ENCODE results near the gene PPIL6.

PPIL6 gene

DNA sequence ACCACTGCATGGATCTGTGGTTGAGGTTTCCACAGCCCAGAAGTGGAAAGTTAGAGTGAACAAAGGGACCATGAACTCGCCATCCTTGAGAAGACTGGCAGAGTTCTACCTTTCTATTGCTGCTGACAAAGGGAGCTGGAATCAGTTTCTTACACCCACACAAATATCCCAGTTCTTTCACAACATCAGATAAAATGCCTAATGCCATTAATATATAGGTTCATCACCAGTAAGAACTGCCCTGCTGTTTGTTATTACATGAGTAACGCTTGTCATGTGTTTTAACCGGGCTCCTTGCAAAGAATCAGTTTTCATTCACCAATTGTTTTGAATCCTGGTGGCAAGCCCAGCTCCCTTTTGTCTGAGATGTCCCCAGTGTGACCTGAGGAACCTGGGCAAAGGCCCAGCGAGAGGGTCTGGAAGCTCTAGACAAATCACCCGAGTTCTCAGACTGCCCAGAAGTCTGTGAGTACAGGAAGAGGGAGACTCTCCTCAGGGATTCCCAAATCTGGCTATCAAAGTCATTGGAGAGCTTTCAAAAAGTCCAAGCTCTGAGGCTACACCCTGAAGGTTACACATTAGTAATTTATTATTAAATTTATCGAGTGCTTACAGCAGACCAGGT is 50.7 kb downstream of the PPIL6 start:
- Histone ChIP-seq H3K9me3 (ENCODE audit: control extremely low read depth in 1 of 5, control insufficient read depth in 4 of 5, insufficient read depth in 2 of 5, low read depth in 1 of 5, low read length in 4 of 5) (no peaks in the 10 kb centered on the region), H3K4me1 (ENCODE audit: control extremely low read depth in 1 of 4, control insufficient read depth in 4 of 4, insufficient read depth in 4 of 4, low read length in 3 of 4) (peaks cover 0 to 47% (median 18%) of the 10 kb centered on the region in 4 experiments), H3K27me3 (replicated peaks in 2 of 5; ENCODE audit: control insufficient read depth in 4 of 5, insufficient read depth in 5 of 5, low read length in 4 of 5) (no peaks in the 10 kb centered on the region), H3K36me3 (ENCODE audit: control insufficient read depth in 4 of 4, insufficient read depth in 4 of 4, low read length in 3 of 4) (no peaks in the 10 kb centered on the region), H3K27ac (ENCODE audit: insufficient read depth in 1 of 2, low read depth in 1 of 2, low read length in 2 of 2, poor library complexity in 1 of 2, severe bottlenecking in 2 of 2) (no peak overlapping the region), H3K4me3 (ENCODE audit: control insufficient read depth in 1 of 7, extremely low read depth in 1 of 7, insufficient read depth in 4 of 7, low read depth in 2 of 7, low read length in 6 of 7) (no peak overlapping the region)
- no peak for DNase-seq
- 87% methylated on average over 4 of the region's 6 CpGs for WGBS (ENCODE audit: insufficient coverage)
- POLR2A ChIA-PET, result no interaction called here
- CTCF ChIA-PET, result interaction anchor here (1.2 to 4.0 kb wide), 3 partner anchors 13 to 206 kb away, joined by 4 to 19 read pairs (median 5); no protein-coding TSS in a partner anchor

DNA sequence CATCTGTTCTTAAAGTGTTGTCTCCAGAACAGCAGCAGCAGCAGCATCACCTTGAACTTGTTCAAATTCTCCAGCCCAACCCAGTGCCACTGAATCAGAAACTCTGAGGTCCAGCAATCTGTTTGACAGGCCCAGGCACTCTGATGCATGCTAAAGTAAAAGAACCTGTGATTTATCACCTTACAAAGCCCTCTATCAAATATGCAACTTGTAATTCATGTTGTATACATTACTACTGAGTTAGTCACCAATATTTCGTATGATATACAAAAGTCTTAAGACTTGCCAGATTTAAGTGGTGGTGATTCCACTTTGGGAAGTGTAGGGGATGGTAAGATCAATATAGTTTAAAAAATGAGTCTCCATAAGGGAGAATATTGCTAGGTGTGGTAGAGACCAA is 52.2 kb downstream of the PPIL6 start:
- CTCF ChIA-PET, result interaction anchor here (2.0 to 4.0 kb wide), 2 partner anchors 201 to 205 kb away, joined by 4 to 19 read pairs; no protein-coding TSS in a partner anchor
- WGBS (ENCODE audit: insufficient coverage), result no CpG with 5 or more reads among the region's 1 CpG

DNA sequence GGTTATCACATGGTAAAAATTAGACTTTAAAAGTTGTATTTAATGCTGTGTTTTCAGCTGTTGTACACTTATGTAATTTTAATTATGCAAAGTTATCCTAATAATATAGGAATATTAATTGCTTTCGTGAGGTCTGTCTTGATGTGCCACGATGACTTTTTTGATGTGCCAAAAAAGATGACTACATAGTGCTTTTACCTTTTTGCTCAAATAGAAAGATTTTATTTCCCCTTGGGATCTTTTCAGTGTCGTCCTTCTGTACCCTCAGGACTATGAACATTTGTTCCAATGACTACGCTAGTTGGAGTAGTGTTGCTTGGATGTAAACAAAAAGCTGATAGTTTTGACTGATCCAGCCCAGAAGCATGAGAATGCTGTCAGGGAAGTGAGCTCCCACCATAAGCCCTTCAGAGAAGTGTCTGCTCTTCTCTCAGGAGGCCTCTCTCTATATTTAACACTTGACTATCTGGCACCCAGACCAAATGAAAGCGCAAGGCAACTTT is 56.9 kb downstream of the PPIL6 start:
- peak in 1 of 3 donors; percentile 24 for DNase-seq
- Histone ChIP-seq H3K27me3 (replicated peaks in 2 of 5; ENCODE audit: control insufficient read depth in 4 of 5, insufficient read depth in 5 of 5, low read length in 4 of 5) (no peaks in the 10 kb centered on the region), H3K27ac (ENCODE audit: insufficient read depth in 1 of 2, low read depth in 1 of 2, low read length in 2 of 2, poor library complexity in 1 of 2, severe bottlenecking in 2 of 2) (peak overlapping the region; percentile 99 to 100), H3K9me3 (ENCODE audit: control extremely low read depth in 1 of 5, control insufficient read depth in 4 of 5, insufficient read depth in 2 of 5, low read depth in 1 of 5, low read length in 4 of 5) (no peaks in the 10 kb centered on the region), H3K4me3 (ENCODE audit: control insufficient read depth in 1 of 7, extremely low read depth in 1 of 7, insufficient read depth in 4 of 7, low read depth in 2 of 7, low read length in 6 of 7) (peak overlapping the region; percentile 71 to 100 (median 96)), H3K4me1 (ENCODE audit: control extremely low read depth in 1 of 4, control insufficient read depth in 4 of 4, insufficient read depth in 4 of 4, low read length in 3 of 4) (peaks cover 33 to 51% (median 36%) of the 10 kb centered on the region in 4 experiments), H3K36me3 (ENCODE audit: control insufficient read depth in 4 of 4, insufficient read depth in 4 of 4, low read length in 3 of 4) (peaks cover 0 to 17% (median 8%) of the 10 kb centered on the region in 4 experiments)
- ChIA-PET POLR2A (interaction anchor here (0.6 to 2.7 kb wide), 8 partner anchors 8 to 302 kb away, joined by 3 to 19 read pairs (median 6); partner anchors contain the start of genes PPIL6, SESN1 and SMPD2), CTCF (interaction anchor here (0.9 to 5.8 kb wide), 31 partner anchors 8 to 310 kb away, joined by 3 to 78 read pairs (median 5); partner anchors contain the start of genes CEP57L1, PPIL6, SESN1 and SMPD2)
- WGBS (ENCODE audit: insufficient coverage), result 0% methylated on average over 2 of the region's 5 CpGs

More for the DNA sequence above, 52.2 kb downstream of the PPIL6 start:
- DNase-seq, result no peak
- Histone ChIP-seq H3K27ac (ENCODE audit: insufficient read depth in 1 of 2, low read depth in 1 of 2, low read length in 2 of 2, poor library complexity in 1 of 2, severe bottlenecking in 2 of 2) (no peak overlapping the region), H3K36me3 (ENCODE audit: control insufficient read depth in 4 of 4, insufficient read depth in 4 of 4, low read length in 3 of 4) (no peaks in the 10 kb centered on the region), H3K27me3 (replicated peaks in 2 of 5; ENCODE audit: control insufficient read depth in 4 of 5, insufficient read depth in 5 of 5, low read length in 4 of 5) (no peaks in the 10 kb centered on the region), H3K9me3 (ENCODE audit: control extremely low read depth in 1 of 5, control insufficient read depth in 4 of 5, insufficient read depth in 2 of 5, low read depth in 1 of 5, low read length in 4 of 5) (no peaks in the 10 kb centered on the region), H3K4me1 (ENCODE audit: control extremely low read depth in 1 of 4, control insufficient read depth in 4 of 4, insufficient read depth in 4 of 4, low read length in 3 of 4) (peaks cover 9 to 55% (median 27%) of the 10 kb centered on the region in 4 experiments), H3K4me3 (ENCODE audit: control insufficient read depth in 1 of 7, extremely low read depth in 1 of 7, insufficient read depth in 4 of 7, low read depth in 2 of 7, low read length in 6 of 7) (no peak overlapping the region)
- POLR2A ChIA-PET, result no interaction called here

DNA sequence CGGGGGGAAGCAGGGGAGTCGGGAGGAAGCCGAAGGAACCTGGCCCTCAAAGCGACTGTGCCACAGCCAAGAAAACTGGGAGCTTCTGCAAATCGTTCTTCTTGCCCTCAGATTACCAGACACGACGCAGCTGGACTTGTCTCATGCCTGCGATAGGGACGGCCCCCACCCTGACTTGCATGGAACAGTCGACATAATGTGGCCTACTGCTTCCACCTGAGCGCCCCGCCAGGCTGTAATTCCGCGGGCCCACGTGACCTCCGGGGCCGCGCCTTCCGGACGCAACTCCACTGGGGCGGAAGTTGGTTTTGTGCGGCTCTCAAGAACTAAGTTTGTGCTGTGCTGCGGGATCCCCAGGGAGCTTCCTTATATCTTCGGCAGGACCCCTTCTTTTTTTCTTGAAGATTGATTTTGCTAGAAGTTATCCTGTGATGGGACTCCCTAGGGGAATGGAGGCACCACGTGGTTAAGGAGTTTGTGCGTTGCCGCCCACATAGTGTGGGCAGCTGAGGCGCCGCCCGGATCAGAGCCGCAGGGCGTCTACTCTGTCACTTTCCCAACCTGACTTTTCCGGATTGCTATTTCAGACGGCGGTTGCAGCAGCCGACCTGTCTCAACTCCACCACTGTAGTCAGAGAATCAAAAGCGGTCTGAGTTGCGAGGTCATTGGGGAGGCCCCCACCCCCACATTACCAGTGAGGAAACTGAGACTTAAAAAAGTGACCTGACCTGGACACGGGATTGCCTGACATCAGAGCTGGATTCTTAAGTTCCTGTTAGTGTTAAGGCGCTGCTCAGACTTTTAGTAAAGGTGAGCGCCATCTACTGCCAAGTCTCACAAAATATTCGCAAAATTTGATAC is 57.6 kb downstream of the PPIL6 start:
- Histone ChIP-seq H3K4me1 (ENCODE audit: control extremely low read depth in 1 of 4, control insufficient read depth in 4 of 4, insufficient read depth in 4 of 4, low read length in 3 of 4) (peaks cover 39 to 58% (median 42%) of the 10 kb centered on the region in 4 experiments), H3K27me3 (replicated peaks in 2 of 5; ENCODE audit: control insufficient read depth in 4 of 5, insufficient read depth in 5 of 5, low read length in 4 of 5) (no peaks in the 10 kb centered on the region), H3K9me3 (ENCODE audit: control extremely low read depth in 1 of 5, control insufficient read depth in 4 of 5, insufficient read depth in 2 of 5, low read depth in 1 of 5, low read length in 4 of 5) (no peaks in the 10 kb centered on the region), H3K27ac (ENCODE audit: insufficient read depth in 1 of 2, low read depth in 1 of 2, low read length in 2 of 2, poor library complexity in 1 of 2, severe bottlenecking in 2 of 2) (peak overlapping the region; percentile 99 to 100), H3K36me3 (ENCODE audit: control insufficient read depth in 4 of 4, insufficient read depth in 4 of 4, low read length in 3 of 4) (peaks cover 0 to 23% (median 12%) of the 10 kb centered on the region in 4 experiments), H3K4me3 (ENCODE audit: control insufficient read depth in 1 of 7, extremely low read depth in 1 of 7, insufficient read depth in 4 of 7, low read depth in 2 of 7, low read length in 6 of 7) (peak overlapping the region; percentile 71 to 100 (median 96))
- CTCF ChIA-PET, result interaction anchor here (0.7 to 5.8 kb wide), 32 partner anchors 9 to 848 kb away, joined by 3 to 78 read pairs (median 4); partner anchors contain the start of genes CEP57L1, PPIL6, SESN1 and SMPD2
- peak; percentile 97 to 98 (median 97) for DNase-seq
- WGBS (ENCODE audit: insufficient coverage), result 0% methylated on average over 37 of the region's 42 CpGs
- POLR2A ChIA-PET, result interaction anchor here (0.6 to 2.7 kb wide), 12 partner anchors 8 to 304 kb away, joined by 3 to 19 read pairs (median 7); partner anchors contain the start of genes PPIL6, SESN1 and SMPD2

DNA sequence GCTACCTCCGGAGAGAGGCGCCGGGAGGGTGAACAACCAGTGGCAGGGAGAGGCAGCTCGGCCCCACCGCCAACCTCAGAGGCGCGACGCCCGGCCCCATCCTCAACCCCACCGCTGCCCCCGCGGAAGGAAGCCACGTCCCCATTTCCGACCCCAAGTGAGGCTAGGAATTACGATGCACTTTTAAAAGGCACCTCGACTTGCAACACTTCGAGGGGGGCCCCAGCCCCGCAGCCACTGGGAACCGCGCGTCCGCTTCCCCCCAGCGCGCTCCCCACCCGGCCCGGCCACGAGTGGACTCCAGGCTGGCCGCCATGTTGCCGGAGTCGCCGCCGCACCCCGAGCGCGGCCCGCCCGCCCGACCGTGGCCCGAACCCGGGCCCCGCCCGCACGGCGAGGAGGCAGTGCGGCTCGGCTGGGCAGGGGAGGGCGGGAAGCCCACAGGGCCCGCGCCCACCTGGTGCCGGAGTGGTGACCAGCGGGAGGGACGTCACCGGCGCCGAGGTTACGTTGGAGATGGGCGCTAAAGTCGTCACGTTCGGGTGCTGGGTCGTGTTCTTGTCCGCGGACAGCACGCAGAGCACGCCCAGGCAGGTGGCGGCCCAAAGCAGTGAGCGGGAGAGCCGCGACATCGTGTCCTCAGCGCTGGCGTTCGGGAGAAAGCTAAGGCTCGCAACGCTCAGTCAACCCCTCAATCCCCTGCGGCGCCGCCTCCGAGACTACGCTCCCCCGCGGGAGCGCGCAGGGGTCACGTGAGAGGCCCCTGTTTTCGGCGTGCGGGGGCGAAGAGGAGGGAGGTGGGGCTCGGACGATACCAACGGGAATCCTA is 58.5 kb downstream of the PPIL6 start, which contains the start of gene CD164:
Gene CD164, minus strand, starts transcription at position 721 of the 829 bp plus-strand sequence. Its CDS starts 89 bp downstream, at position 632.
- no peaks in the 10 kb centered on the region for H3K9me3 ChIP-seq (ENCODE audit: control extremely low read depth in 1 of 5, control insufficient read depth in 4 of 5, insufficient read depth in 2 of 5, low read depth in 1 of 5, low read length in 4 of 5)
- WGBS (ENCODE audit: insufficient coverage), result 0% methylated on average over 73 of the region's 93 CpGs

More for the DNA sequence above, 58.5 kb downstream of the PPIL6 start, which contains the start of gene CD164:
- peak within 1 kb of the TSS; percentile 99 to 100 for H3K27ac ChIP-seq (ENCODE audit: insufficient read depth in 1 of 2, low read depth in 1 of 2, low read length in 2 of 2, poor library complexity in 1 of 2, severe bottlenecking in 2 of 2)
- DNase-seq, result peak; percentile 96 to 98 (median 98)
- H3K27me3 ChIP-seq (replicated peaks in 2 of 5; ENCODE audit: control insufficient read depth in 4 of 5, insufficient read depth in 5 of 5, low read length in 4 of 5), result no peaks in the 10 kb centered on the region
- H3K4me1 ChIP-seq (ENCODE audit: control extremely low read depth in 1 of 4, control insufficient read depth in 4 of 4, insufficient read depth in 4 of 4, low read length in 3 of 4), result peaks cover 42 to 63% (median 49%) of the 10 kb centered on the region in 4 experiments
- peaks cover 2 to 30% (median 20%) of the 10 kb centered on the region in 4 experiments for H3K36me3 ChIP-seq (ENCODE audit: control insufficient read depth in 4 of 4, insufficient read depth in 4 of 4, low read length in 3 of 4)
- peak within 1 kb of the TSS; percentile 71 to 100 (median 96) for H3K4me3 ChIP-seq (ENCODE audit: control insufficient read depth in 1 of 7, extremely low read depth in 1 of 7, insufficient read depth in 4 of 7, low read depth in 2 of 7, low read length in 6 of 7)
- CTCF ChIA-PET, result interaction anchor here (0.8 to 5.8 kb wide), 21 partner anchors 9 to 841 kb away, joined by 3 to 78 read pairs (median 7); partner anchors contain the start of genes CEP57L1, PPIL6, SESN1 and SMPD2
- POLR2A ChIA-PET, result interaction anchor here (0.5 to 2.7 kb wide), 11 partner anchors 9 to 306 kb away, joined by 3 to 19 read pairs (median 7); partner anchors contain the start of genes PPIL6, SESN1 and SMPD2

Measured in common myeloid progenitor, CD34-positive (primary cell).